ENCODE data around the gene USP6NL. TPM values are rescaled to one million over a fixed set of nuclear protein-coding genes. Genes with fewer than 3 reads are reported as not detected.

The USP6NL gene
- total RNA-seq, 1 donor from 2014 or later = 39.9 TPM

- H3K27ac ChIP-seq = no peak overlapping the region
These were observed 57.6 kb downstream of the USP6NL start for GRCh38 chr10:11553773-11554381.

GRCh38 chr10:11551916-11552602 lies 59.4 kb downstream of the USP6NL start:
- H3K4me3 Mint-ChIP-seq = no peak overlapping the region
- H4K20me1 ChIP-seq (ENCODE audit: low read depth) = peaks cover 8% of the 10 kb centered on the region
- TF ChIP-seq CTCF (IDR thresholded peaks at IDR 0.05) (no peak), EZH2 (IDR thresholded peaks at IDR 0.05) (no peak), EZH2phosphoT487 (IDR thresholded peaks at IDR 0.05) (no peak)
- no peak overlapping the region for H3K9ac ChIP-seq
- peaks cover 39% of the 10 kb centered on the region for H3K9me3 Mint-ChIP-seq
- H3K27me3 Mint-ChIP-seq (ENCODE audit: insufficient read depth, low read depth) = no peaks in the 10 kb centered on the region
- H3K4me3 ChIP-seq = no peak overlapping the region
- peaks cover 98% of the 10 kb centered on the region for H3K79me2 ChIP-seq (ENCODE audit: low read depth)
- H3K36me3 Mint-ChIP-seq = peaks cover 33% of the 10 kb centered on the region
- H2AFZ ChIP-seq (replicated peaks) = no peak overlapping the region
- H3K9me3 ChIP-seq (ENCODE audit: low read depth) = peaks cover 10% of the 10 kb centered on the region
- H3K27ac Mint-ChIP-seq = no peak overlapping the region
- peaks cover 9% of the 10 kb centered on the region for H3K4me1 Mint-ChIP-seq
- H3K27me3 ChIP-seq = no peaks in the 10 kb centered on the region
- H3K27ac ChIP-seq = no peak overlapping the region
- H3K4me1 ChIP-seq = no peaks in the 10 kb centered on the region
- H3K36me3 ChIP-seq = no peaks in the 10 kb centered on the region
- no peak overlapping the region for H3K4me2 ChIP-seq
- no peak for DNase-seq (ENCODE audit: low spot score)
- no peaks in the 10 kb centered on the region for H3F3A ChIP-seq (ENCODE audit: low read depth)

More at GRCh38 chr10:11553773-11554381, 57.6 kb downstream of the USP6NL start:
- Mint-ChIP-seq H3K27me3 (ENCODE audit: insufficient read depth, low read depth) (no peaks in the 10 kb centered on the region), H3K4me1 (peaks cover 3% of the 10 kb centered on the region), H3K4me3 (no peak overlapping the region), H3K27ac (no peak overlapping the region), H3K9me3 (peaks cover 45% of the 10 kb centered on the region), H3K36me3 (peaks cover 38% of the 10 kb centered on the region)
- H4K20me1 ChIP-seq (ENCODE audit: low read depth) = peaks cover 8% of the 10 kb centered on the region
- no peak overlapping the region for H3K4me2 ChIP-seq
- no peaks in the 10 kb centered on the region for H3K36me3 ChIP-seq
- H3K4me3 ChIP-seq = no peak overlapping the region
- no peak overlapping the region for H3K9ac ChIP-seq
- no peaks in the 10 kb centered on the region for H3K27me3 ChIP-seq
- H3K4me1 ChIP-seq = no peaks in the 10 kb centered on the region
- H2AFZ ChIP-seq (replicated peaks) = no peak overlapping the region
- DNase-seq (ENCODE audit: low spot score) = no peak
- peaks cover 10% of the 10 kb centered on the region for H3K9me3 ChIP-seq (ENCODE audit: low read depth)
- no peaks in the 10 kb centered on the region for H3F3A ChIP-seq (ENCODE audit: low read depth)
- no peak for TF ChIP-seq CTCF (IDR thresholded peaks at IDR 0.05)
- no peak for TF ChIP-seq EZH2 (IDR thresholded peaks at IDR 0.05)
- TF ChIP-seq EZH2phosphoT487 (IDR thresholded peaks at IDR 0.05) = no peak
- H3K79me2 ChIP-seq (ENCODE audit: low read depth) = peaks cover 98% of the 10 kb centered on the region

- H3K27ac Mint-ChIP-seq = no peak overlapping the region
- H3K27ac ChIP-seq = no peak overlapping the region
These were observed 60.3 kb downstream of the USP6NL start for GRCh38 chr10:11551104-11551503.

More at GRCh38 chr10:11551104-11551503, 60.3 kb downstream of the USP6NL start:
- no peak overlapping the region for H3K4me3 ChIP-seq
- DNase-seq (ENCODE audit: low spot score) = no peak
- H4K20me1 ChIP-seq (ENCODE audit: low read depth) = peaks cover 14% of the 10 kb centered on the region
- H3F3A ChIP-seq (ENCODE audit: low read depth) = peaks cover 7% of the 10 kb centered on the region
- no peaks in the 10 kb centered on the region for H3K4me1 ChIP-seq
- peaks cover 33% of the 10 kb centered on the region for H3K9me3 Mint-ChIP-seq
- H3K4me1 Mint-ChIP-seq = peaks cover 11% of the 10 kb centered on the region
- H3K9ac ChIP-seq = no peak overlapping the region
- no peaks in the 10 kb centered on the region for H3K27me3 ChIP-seq
- no peak overlapping the region for H3K4me2 ChIP-seq
- no peak overlapping the region for H2AFZ ChIP-seq (replicated peaks)
- no peaks in the 10 kb centered on the region for H3K36me3 ChIP-seq
- H3K4me3 Mint-ChIP-seq = no peak overlapping the region
- H3K27me3 Mint-ChIP-seq (ENCODE audit: insufficient read depth, low read depth) = no peaks in the 10 kb centered on the region
- peaks cover 5% of the 10 kb centered on the region for H3K9me3 ChIP-seq (ENCODE audit: low read depth)
- TF ChIP-seq EZH2phosphoT487 (IDR thresholded peaks at IDR 0.05) (no peak), CTCF (IDR thresholded peaks at IDR 0.05) (no peak), EZH2 (IDR thresholded peaks at IDR 0.05) (no peak)
- H3K79me2 ChIP-seq (ENCODE audit: low read depth) = peaks cover 98% of the 10 kb centered on the region
- peaks cover 31% of the 10 kb centered on the region for H3K36me3 Mint-ChIP-seq
